Ovary (tissue), 3 donors: Measurements from ENCODE around the gene ZIC4.

Experiments
- EP300 ChIP-seq: sonication (generic); formaldehyde crosslinking; IDR thresholded peaks from one replicate; pipeline ENCODE4 v1.6.1; 2017; ENCODE audit warnings: antibody characterized with exemption
- TF ChIP-seq, protein P1 (sequence below), 3 donors: fragments of 450-650 bp in 2 of 3; fragments of 200-600 bp in 1 of 3; IDR thresholded peaks; one replicate each; pipeline versions ENCODE4 v1.5.1 to v1.8.0; 2016 to 2022; ENCODE audit warnings: antibody characterized with exemption in 3 of 3, mild to moderate bottlenecking in 1 of 3
- donor health status: DM: no; HTN: no; CAD: no.

DNA sequence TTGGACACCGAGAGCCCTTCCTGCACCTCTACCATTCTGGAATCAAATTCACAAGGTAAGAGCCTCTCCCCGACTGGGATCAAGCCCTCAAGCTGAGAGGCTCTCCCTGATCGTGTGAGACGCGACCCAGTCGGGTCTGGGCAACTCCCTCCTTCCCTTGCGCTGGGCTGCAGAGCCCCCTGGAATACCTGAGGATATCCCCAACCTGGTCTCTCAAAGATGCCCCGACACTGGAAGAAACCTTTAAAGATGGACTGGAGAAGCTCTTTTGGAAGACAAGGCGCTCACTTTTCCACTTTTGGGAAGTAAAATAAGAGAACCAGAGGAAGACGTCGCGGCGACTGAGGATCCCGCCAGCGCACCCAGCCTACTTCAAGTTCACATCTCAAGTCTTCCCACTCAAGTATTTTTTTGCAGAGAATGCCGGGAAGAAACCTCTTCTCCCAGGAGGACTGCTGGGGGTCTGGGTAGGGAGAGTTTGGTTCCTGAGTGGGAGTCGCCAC is 33.8 kb downstream of the ZIC4 start:
- TF ChIP-seq, protein P1, sequence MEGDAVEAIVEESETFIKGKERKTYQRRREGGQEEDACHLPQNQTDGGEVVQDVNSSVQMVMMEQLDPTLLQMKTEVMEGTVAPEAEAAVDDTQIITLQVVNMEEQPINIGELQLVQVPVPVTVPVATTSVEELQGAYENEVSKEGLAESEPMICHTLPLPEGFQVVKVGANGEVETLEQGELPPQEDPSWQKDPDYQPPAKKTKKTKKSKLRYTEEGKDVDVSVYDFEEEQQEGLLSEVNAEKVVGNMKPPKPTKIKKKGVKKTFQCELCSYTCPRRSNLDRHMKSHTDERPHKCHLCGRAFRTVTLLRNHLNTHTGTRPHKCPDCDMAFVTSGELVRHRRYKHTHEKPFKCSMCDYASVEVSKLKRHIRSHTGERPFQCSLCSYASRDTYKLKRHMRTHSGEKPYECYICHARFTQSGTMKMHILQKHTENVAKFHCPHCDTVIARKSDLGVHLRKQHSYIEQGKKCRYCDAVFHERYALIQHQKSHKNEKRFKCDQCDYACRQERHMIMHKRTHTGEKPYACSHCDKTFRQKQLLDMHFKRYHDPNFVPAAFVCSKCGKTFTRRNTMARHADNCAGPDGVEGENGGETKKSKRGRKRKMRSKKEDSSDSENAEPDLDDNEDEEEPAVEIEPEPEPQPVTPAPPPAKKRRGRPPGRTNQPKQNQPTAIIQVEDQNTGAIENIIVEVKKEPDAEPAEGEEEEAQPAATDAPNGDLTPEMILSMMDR (IDR thresholded peaks at IDR 0.05): no peak
- no peak for TF ChIP-seq EP300
